Activated T-helper 1 cell treated with anti-CD3 and anti-CD28 coated beads, Interleukin-12 subunit alpha, Interleukin-12 subunit beta, Interleukin-2, Interleukin-4 antibody, amounts not matched to agents 30 ng/mL and 10 ng/mL and 1 ng/mL, durations not matched to agents 14 hours and 24 hours and 36 hours (primary cell): Measurements from ENCODE around the gene EDN2. TPM values are rescaled to one million over a fixed set of nuclear protein-coding genes. Genes with fewer than 3 reads are reported as not detected.

Experiments
- DNase-seq: peaks from one replicate; pipeline ENCODE4 v3.0.0; 2021; ENCODE audit warnings: low spot score
- H3K27ac Mint-ChIP-seq: one replicate; pipeline ENCODE4 v1.8.0; 2021; ENCODE audit warnings: mild to moderate bottlenecking, mixed read lengths
- H3K27me3 Mint-ChIP-seq: one replicate; pipeline ENCODE4 v1.8.0; 2022; ENCODE audit warnings: mild to moderate bottlenecking, moderate library complexity, mixed read lengths; ENCODE audit not compliant: insufficient read depth
- H3K36me3 Mint-ChIP-seq: one replicate; pipeline ENCODE4 v1.8.0; 2021; ENCODE audit warnings: low read depth, mixed read lengths
- H3K4me1 Mint-ChIP-seq: one replicate; pipeline ENCODE4 v1.8.0; 2021; ENCODE audit warnings: low read depth, mixed read lengths
- H3K4me3 Mint-ChIP-seq: one replicate; pipeline ENCODE4 v1.8.0; 2021; ENCODE audit warnings: mild to moderate bottlenecking, moderate library complexity, mixed read lengths
- H3K9me3 Mint-ChIP-seq: one replicate; pipeline ENCODE4 v1.8.0; 2021; ENCODE audit warnings: mixed read lengths
- intact Hi-C: fragments of 100-400 bp; cut with micrococcal nuclease; formaldehyde crosslinking; loops from one replicate; pipeline ENCODE4 v1.15.1; 2024
- total RNA-seq: library from RNA; stranded (reverse); gene quantifications from 2 replicates; pipeline ENCODE4 v1.2.3, GENCODE V29; 2022

EDN2 gene
- total RNA-seq, 1 donor from 2014 or later = not detected

DNA sequence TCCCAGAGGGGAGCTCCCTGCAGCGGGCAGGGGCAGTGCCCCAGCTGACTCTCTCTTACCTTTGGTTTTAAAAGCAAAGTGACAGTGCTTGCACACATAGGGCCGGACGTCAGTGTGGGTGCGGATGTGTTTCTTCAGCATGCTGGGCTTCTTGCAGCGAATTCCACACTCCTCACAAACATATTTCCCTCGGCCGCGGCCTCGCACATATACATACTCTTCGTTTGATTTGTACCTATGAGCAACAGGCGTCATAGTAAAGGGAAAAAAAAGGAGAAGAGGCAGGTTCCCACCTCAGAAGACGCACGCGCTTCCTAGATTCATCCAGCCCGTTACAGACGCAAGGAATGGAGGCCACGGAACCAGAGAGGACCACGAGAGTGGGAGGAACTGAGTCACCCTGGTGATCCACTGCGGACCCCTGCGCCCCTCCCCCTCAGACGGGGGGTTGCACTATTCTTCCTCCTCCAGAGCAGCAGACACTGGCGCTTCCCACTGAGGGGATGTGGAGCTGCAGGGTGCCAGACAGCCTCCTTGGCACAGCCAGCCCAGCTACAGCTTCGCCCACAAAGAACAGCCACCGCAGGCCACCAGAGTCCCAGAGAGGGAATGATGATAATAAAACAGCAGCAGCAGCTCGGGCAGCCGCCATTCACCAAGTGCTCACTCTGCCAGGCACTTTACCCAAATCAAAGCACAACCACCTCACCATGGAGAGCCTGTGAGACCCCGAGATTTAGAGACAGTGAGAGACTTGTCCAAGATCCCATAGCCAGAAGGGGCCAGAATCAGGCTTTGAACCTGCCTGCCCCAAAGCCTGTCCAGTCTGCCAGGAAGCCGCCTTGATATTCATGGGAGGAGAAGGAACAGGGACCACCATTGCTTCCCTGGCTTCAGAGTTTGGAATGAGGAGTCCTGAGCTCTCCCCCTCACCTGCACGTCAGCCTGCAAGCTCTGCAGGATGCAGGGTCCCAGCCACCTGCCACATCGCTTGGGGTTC, 40.5 kb upstream of the EDN2 start:
- Mint-ChIP-seq H3K4me3 (no peak overlapping the region), H3K27me3 (no peaks in the 10 kb centered on the region), H3K36me3 (peaks cover 36% of the 10 kb centered on the region), H3K4me1 (no peaks in the 10 kb centered on the region), H3K9me3 (peaks cover 5% of the 10 kb centered on the region), H3K27ac (no peak overlapping the region)
- intact Hi-C loops = no loop called here
- DNase-seq = no peak

DNA sequence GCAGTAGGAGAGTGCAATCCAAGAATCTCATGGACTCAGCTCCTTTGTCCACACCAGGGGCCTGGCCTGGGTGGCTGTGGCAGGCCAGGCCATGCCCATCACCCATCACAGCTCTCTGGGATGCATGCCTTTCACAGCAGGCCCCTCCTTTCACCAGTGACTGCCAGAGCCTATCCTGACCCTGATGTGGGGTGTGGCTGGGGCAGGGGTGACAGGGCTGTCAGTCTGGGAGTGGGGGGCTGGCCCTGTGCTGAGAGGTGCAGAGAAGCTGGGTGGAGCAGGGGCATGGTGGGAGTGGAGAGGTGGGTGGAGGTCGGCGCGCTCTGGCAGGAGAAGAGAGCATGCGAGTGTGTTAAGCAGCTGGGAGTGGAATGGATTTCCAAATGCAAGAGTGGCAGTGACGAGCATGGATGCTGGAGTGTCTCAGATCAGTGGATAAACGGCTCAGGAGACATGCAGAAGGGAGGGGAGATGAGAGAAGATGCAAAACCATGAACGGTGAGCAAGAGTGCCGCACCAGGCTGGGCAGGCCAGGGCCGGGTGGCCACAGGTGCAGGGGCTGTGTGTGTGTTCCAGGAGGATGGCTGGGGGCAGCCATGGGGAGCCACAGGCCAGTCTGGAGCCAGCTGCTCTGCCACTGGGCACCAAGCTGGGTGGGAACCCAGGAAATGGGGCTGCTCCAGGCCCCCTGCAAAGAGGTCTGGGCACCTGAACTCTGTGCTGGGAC, 39.6 kb upstream of the EDN2 start:
- no peak overlapping the region for H3K27ac Mint-ChIP-seq
- no peak overlapping the region for H3K4me3 Mint-ChIP-seq
- DNase-seq = no peak
- no peaks in the 10 kb centered on the region for H3K4me1 Mint-ChIP-seq
- H3K27me3 Mint-ChIP-seq = no peaks in the 10 kb centered on the region
- intact Hi-C loops = no loop called here
- peaks cover 37% of the 10 kb centered on the region for H3K36me3 Mint-ChIP-seq
- H3K9me3 Mint-ChIP-seq = no peaks in the 10 kb centered on the region

DNA sequence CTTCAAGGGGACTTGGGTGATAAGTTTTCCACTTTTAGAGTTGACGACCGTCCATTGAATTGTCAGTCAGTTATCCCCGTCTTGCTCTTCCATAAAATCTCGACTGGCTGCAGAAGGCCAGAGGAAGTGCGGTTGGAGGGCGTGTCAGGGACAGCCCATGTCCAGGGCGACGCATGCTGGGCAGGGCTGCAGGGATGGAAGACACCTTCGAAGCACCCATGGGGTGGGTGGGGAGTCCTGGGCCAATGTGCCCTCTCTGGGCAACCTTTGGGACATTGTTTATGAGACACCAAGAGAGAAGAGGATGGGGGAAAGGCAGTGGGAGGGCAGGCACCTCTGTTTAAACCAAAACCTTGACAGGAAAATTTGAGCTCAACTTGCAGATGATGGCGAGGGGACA, 38.6 kb upstream of the EDN2 start:
- Mint-ChIP-seq H3K27me3 (no peaks in the 10 kb centered on the region), H3K4me3 (no peak overlapping the region), H3K4me1 (peaks cover 1% of the 10 kb centered on the region), H3K36me3 (peaks cover 37% of the 10 kb centered on the region), H3K27ac (no peak overlapping the region), H3K9me3 (no peaks in the 10 kb centered on the region)
- intact Hi-C loops = no loop called here
- DNase-seq = no peak

DNA sequence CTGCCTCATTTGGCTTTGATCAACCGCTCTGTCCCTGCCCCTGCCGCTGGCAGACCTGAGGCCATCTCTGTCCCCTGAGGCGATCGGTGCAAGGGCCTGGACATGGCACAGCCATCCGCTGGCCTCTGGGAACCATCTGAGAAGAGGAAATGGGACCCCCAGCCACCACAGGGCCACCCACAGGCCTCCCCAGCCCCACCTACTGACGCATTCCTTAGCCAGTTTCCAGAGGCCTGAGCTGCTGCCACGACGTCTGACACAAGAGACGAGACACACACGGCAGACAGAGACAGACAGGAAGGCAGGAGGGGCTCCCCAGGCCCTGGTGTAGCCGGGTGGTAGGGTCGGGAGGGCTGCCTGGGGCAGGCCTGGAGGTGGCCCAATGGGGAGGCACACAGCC, 37.3 kb upstream of the EDN2 start:
- no peaks in the 10 kb centered on the region for H3K27me3 Mint-ChIP-seq
- peaks cover 6% of the 10 kb centered on the region for H3K4me1 Mint-ChIP-seq
- no peak overlapping the region for H3K27ac Mint-ChIP-seq
- no peaks in the 10 kb centered on the region for H3K9me3 Mint-ChIP-seq
- peaks cover 47% of the 10 kb centered on the region for H3K36me3 Mint-ChIP-seq
- intact Hi-C loops = no loop called here
- no peak for DNase-seq
- H3K4me3 Mint-ChIP-seq = no peak overlapping the region

DNA sequence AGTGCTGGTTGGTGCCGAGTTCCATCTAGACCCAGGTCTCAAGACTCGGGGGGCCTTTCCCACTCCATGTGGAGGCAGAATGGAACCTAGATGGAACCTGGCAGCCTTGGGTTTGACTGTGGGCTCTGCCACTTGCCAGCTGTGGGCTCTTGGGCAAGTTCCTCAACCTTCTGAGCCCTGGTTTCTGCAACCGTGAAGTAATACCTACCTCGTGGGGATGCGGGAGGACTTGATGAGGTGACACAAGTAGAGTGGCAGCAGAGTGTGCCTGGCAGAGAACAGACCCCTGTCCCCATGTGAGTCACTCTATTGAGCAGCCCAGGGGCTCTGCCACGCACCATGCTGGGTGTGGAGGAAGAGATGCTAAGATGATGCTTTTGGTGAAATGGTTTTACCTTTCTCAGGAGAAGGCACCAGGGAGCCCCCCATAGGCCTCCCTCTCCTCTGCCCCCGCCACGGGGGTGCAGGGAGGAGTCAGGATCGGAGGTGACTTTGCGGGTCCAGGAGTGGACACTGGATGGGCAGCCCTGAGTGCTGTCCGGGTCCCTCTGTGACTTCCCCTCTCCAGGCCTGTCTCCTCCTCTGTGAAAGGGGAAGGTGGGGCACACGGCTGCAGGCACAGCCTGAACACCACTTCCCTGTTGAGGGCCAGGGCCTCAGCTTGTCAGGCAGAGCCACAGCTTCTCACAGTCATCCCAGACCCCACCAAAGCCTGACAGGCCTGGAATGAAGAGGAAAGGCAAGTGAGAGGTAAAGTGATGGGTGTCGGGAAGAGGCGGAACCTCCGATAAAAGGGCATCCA, 36.7 kb upstream of the EDN2 start:
- Mint-ChIP-seq H3K4me1 (peaks cover 6% of the 10 kb centered on the region), H3K4me3 (no peak overlapping the region), H3K9me3 (no peaks in the 10 kb centered on the region), H3K36me3 (peaks cover 42% of the 10 kb centered on the region), H3K27me3 (no peaks in the 10 kb centered on the region), H3K27ac (no peak overlapping the region)
- intact Hi-C loops = no loop called here
- DNase-seq = no peak

DNA sequence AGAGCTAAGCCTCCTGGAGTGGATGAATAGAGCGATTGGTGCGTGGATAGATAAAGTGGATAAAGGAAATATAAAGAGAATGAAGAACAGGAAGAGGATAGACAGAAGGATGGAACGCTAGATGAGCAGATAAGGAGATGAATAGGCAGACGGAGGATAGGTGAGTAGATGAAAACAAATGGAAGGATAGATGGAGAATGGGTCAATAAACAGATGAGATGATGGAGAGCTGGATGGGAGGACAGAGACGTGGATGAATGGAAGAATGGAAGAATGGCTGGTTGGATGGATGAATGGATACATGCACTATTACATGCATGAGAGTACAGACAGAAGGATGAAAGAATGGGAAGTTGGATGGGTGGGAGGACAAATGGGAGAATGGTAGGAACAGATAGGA, 35.2 kb upstream of the EDN2 start:
- Mint-ChIP-seq H3K27ac (peak overlapping the region; percentile 21), H3K9me3 (no peaks in the 10 kb centered on the region), H3K27me3 (no peaks in the 10 kb centered on the region), H3K4me3 (no peak overlapping the region), H3K36me3 (peaks cover 41% of the 10 kb centered on the region), H3K4me1 (peaks cover 6% of the 10 kb centered on the region)
- intact Hi-C loops = loop anchor here (5.0 kb wide), 1 partner anchor 343 kb away; no protein-coding TSS in a partner anchor
- no peak for DNase-seq

DNA sequence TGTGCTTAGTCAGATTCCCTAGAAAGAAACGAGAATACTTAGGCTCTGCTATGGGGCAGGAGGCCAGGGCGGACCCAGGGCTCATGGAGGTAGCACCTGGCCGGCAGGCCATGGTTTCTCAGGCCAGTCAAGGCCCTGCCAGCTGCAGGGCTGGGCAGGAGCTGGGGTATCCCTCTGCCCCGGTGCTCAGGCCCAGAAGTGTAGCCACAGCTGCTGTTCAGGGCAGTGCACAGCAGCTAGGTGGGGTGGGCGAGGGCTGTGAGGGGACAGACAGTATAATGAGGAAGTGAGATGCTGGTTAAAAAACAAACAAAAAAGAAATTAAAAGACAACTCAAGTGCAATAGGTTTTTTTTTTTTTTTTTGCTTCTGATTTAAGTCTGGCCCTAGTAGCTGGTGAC, 34.0 kb upstream of the EDN2 start:
- H3K4me1 Mint-ChIP-seq = peaks cover 6% of the 10 kb centered on the region
- no peaks in the 10 kb centered on the region for H3K27me3 Mint-ChIP-seq
- H3K9me3 Mint-ChIP-seq = no peaks in the 10 kb centered on the region
- DNase-seq = no peak
- H3K4me3 Mint-ChIP-seq = no peak overlapping the region
- peaks cover 38% of the 10 kb centered on the region for H3K36me3 Mint-ChIP-seq
- H3K27ac Mint-ChIP-seq = no peak overlapping the region
- intact Hi-C loops = loop anchor here (5.0 kb wide), 1 partner anchor 344 kb away; no protein-coding TSS in a partner anchor

DNA sequence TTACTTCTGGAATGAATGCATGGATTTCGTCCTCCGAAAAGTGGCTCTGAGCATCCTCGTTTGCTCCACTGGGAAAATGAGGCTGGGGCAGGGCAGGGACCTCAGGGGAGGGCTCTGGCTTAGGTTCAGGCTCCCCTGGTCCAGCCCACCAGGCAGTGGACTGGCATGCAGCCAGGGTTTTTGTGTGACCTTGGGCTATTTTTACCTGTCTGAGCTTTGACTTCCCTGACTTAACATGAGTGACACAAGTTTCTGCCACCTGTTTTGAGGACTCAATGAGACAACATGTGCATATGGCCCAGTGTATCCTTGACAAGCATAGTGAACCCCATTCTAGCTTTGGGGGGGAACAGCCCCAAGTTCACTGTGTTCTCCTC, 32.6 kb upstream of the EDN2 start:
- Mint-ChIP-seq H3K9me3 (no peaks in the 10 kb centered on the region), H3K27ac (no peak overlapping the region), H3K27me3 (no peaks in the 10 kb centered on the region), H3K4me1 (peaks cover 6% of the 10 kb centered on the region), H3K4me3 (no peak overlapping the region), H3K36me3 (peaks cover 26% of the 10 kb centered on the region)
- DNase-seq = no peak
- intact Hi-C loops = loop anchor here (5.0 kb wide), 1 partner anchor 345 kb away; no protein-coding TSS in a partner anchor

DNA sequence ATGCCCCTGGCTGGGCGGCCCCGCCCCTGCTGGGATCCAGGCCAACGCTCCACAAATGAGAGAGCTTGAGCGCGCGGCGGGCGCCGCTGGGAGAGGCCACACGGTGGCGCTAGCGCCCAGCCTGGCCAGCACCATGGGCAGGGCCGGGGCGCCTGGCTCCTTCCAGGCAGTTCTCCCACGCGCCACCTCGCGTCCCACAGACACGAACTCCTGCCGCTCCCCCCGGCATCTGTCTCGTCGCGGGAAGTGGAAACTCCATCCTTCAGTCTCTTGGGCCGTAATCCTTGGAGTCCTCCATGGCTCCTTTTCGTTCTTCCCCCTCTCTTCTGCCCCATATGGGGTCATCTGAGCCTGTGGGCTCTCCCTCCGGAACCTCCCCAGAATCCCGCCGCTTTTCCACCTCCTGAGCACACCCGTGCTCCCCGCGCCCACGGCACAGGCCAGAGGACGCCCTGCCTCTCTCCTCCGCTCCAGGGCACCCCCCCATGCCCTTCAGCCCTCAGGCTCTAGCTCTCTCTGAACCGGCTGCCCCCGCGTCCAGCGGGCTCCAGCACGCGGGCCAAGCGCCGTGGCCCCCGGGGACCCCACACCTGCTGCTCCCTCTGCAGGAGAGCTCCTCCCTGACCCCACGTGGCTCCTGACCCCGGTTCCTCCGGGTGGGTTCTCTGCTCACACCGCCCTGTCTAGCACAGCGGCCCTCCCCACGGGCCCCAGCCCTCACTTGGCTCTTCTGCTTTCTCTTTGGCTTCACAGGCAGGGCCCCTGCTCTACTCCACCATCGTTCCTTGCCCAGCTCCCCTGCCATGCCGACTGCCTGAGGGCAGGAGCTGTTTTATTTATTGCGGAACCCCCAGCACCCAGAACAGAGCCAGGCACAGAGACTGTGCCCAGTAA, 31.9 kb upstream of the EDN2 start:
- DNase-seq = peak; percentile 55
- Mint-ChIP-seq H3K9me3 (no peaks in the 10 kb centered on the region), H3K4me3 (no peak overlapping the region), H3K36me3 (peaks cover 32% of the 10 kb centered on the region), H3K27ac (no peak overlapping the region), H3K4me1 (peaks cover 6% of the 10 kb centered on the region), H3K27me3 (no peaks in the 10 kb centered on the region)
- intact Hi-C loops = loop anchor here (1.0 to 5.0 kb wide), 3 partner anchors 58 to 657 kb away; no protein-coding TSS in a partner anchor

DNA sequence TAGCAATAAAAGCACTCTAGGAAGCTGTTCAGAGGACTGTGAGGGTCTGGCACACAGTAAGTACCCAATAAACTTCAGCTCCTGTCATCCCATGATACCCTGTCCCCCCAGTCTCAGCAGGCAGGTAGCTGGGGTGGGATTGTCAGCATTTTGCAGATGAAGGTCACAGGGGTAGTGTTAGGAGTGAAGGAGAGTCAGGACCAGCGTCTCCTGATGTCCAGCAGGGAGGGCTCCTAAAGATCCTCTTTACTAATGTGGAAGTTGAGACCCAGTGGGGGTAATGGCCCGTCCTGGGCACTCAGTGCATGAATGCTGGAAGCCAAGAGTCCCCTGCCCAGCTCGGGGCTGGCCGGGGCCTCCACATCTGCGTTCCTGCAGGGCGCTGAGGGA, 31.3 kb upstream of the EDN2 start:
- Mint-ChIP-seq H3K4me3 (no peak overlapping the region), H3K36me3 (peaks cover 34% of the 10 kb centered on the region), H3K27me3 (no peaks in the 10 kb centered on the region), H3K9me3 (no peaks in the 10 kb centered on the region), H3K27ac (no peak overlapping the region), H3K4me1 (peaks cover 6% of the 10 kb centered on the region)
- no peak for DNase-seq
- intact Hi-C loops = loop anchor here (1.0 to 5.0 kb wide), 3 partner anchors 59 to 658 kb away; no protein-coding TSS in a partner anchor

DNA sequence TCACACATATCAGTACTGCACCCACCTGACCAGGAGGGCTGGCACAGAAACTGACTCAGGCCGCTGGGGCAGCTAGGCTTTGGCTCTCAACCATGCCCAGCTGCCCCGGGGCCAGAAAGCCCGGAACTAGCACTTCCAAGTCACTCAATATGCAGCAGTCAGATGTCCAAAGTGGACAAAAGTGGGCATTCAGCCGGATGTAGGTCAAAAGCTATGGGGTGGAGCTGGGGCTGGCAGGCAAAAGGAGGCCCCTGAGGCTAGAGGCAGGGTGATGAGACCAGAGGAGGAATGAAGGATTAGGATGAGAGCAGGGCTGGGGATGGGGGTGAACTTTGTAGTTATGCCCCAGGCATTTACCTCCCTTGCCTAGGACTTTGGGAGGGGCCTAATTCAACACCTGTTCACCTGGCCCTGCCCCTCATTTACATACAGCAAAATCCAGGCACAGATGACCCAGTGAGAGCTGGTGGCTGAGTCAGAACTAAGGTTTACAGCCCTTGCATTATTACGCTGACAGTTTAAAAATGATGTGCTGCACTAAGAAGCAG, 30.7 kb upstream of the EDN2 start:
- Mint-ChIP-seq H3K36me3 (peaks cover 34% of the 10 kb centered on the region), H3K27me3 (no peaks in the 10 kb centered on the region)

More for the DNA sequence above, 30.7 kb upstream of the EDN2 start:
- no peak for DNase-seq
- no peaks in the 10 kb centered on the region for H3K9me3 Mint-ChIP-seq
- H3K4me3 Mint-ChIP-seq = no peak overlapping the region
- H3K4me1 Mint-ChIP-seq = peaks cover 6% of the 10 kb centered on the region
- intact Hi-C loops = loop anchor here (5.0 kb wide), 1 partner anchor 347 kb away; no protein-coding TSS in a partner anchor
- no peak overlapping the region for H3K27ac Mint-ChIP-seq
